Chondrocyte (in vitro differentiated cells): ENCODE measurements around the gene ACSS2. TPM values are rescaled to one million over a fixed set of nuclear protein-coding genes. Genes with fewer than 3 reads are reported as not detected.

Experiments
- DNase-seq: peaks from one replicate; pipeline ENCODE4 v3.0.0; 2021; ENCODE audit warnings: mixed read lengths, low spot score
- H3K27ac Mint-ChIP-seq: one replicate; pipeline ENCODE4 v1.8.0; 2021; ENCODE audit warnings: mild to moderate bottlenecking, moderate library complexity, mixed read lengths; ENCODE audit not compliant: unreplicated experiment
- H3K27me3 Mint-ChIP-seq: 2 replicates; pipeline ENCODE4 v1.8.0; 2021; ENCODE audit warnings: low read depth, mixed read lengths
- H3K36me3 Mint-ChIP-seq: 2 replicates; pipeline ENCODE4 v1.8.0; 2021; ENCODE audit warnings: low read depth, mixed read lengths
- H3K4me1 Mint-ChIP-seq: 2 replicates; pipeline ENCODE4 v1.8.0; 2021; ENCODE audit warnings: low read depth, mild to moderate bottlenecking, mixed read lengths
- H3K4me3 Mint-ChIP-seq: one replicate; pipeline ENCODE4 v1.8.0; 2021; ENCODE audit warnings: mild to moderate bottlenecking, moderate library complexity, mixed read lengths; ENCODE audit not compliant: unreplicated experiment
- H3K9me3 Mint-ChIP-seq: 2 replicates; pipeline ENCODE4 v1.8.0; 2021; ENCODE audit warnings: low read depth, mixed read lengths
- total RNA-seq: library from RNA; stranded (reverse); gene quantifications from 3 replicates; pipeline ENCODE4 v1.2.1, GENCODE V29; 2021
- TF ChIP-seq, protein P1 (sequence below): fragments of 200-600 bp; sonication (generic); IDR thresholded peaks from 2 replicates; pipeline ENCODE4 v1.5.0; 2021; ENCODE audit warnings: antibody characterized with exemption, mild to moderate bottlenecking, moderate library complexity

The ACSS2 gene
- total RNA-seq, 1 donor from 2014 or later, result 31.8 TPM

DNA sequence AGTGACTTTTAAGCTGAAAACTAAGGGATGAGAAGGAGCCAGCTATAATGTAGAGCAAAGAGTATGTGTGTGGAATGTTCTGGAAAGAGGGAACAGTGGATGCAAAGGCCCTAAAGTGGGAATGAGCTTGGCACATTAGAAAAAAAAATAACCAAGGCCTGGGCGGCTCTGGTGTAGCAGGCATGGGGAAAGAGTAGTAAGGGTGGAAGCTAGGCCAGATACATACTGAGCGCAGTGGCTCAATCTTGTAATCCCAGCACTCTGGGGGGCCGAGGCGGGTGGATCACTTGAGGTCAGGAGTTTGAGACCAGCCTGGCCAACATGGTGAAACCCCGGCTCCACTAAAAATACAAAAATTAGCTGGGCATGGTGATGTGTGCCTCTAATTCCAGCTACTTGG lies 12.2 kb upstream of the ACSS2 start:
- H3K9me3 Mint-ChIP-seq, result no peaks in the 10 kb centered on the region
- H3K36me3 Mint-ChIP-seq, result peaks cover 17% of the 10 kb centered on the region
- peak overlapping the region; percentile 3 for H3K27ac Mint-ChIP-seq
- H3K27me3 Mint-ChIP-seq, result no peaks in the 10 kb centered on the region
- no peak for DNase-seq
- TF ChIP-seq, protein P1, sequence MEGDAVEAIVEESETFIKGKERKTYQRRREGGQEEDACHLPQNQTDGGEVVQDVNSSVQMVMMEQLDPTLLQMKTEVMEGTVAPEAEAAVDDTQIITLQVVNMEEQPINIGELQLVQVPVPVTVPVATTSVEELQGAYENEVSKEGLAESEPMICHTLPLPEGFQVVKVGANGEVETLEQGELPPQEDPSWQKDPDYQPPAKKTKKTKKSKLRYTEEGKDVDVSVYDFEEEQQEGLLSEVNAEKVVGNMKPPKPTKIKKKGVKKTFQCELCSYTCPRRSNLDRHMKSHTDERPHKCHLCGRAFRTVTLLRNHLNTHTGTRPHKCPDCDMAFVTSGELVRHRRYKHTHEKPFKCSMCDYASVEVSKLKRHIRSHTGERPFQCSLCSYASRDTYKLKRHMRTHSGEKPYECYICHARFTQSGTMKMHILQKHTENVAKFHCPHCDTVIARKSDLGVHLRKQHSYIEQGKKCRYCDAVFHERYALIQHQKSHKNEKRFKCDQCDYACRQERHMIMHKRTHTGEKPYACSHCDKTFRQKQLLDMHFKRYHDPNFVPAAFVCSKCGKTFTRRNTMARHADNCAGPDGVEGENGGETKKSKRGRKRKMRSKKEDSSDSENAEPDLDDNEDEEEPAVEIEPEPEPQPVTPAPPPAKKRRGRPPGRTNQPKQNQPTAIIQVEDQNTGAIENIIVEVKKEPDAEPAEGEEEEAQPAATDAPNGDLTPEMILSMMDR, result no peak
- no peak overlapping the region for H3K4me3 Mint-ChIP-seq
- H3K4me1 Mint-ChIP-seq, result no peaks in the 10 kb centered on the region

DNA sequence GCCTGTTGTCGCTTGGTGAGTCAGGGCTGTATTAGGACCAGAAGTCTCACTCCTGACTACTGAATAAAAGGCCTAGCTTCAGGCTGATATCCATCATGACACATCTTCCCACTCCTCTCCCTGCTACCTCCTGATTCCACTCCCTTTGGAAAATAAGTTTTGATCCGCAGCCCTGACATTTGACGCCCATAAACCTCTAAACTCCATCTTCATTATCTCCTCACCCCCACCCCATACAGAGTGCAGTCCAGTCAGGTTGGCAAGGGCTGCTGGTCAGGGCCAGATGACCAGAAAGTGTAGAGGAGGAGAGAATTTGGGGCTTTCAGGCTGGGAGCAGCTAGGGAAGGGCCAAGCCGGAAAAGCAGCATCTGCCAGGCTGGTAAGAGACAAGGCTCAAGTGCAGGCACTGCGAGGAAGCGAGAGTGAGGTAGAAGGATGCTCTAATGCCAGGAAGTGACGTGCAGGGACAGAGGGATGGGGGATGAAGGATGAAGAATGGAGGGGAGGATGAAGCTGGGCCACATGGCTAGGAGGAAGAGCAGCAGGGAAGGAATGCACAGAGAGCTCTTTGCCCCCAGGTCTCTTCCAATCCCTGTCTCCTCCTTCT lies 5.0 kb upstream of the ACSS2 start:
- peaks cover 4% of the 10 kb centered on the region for H3K36me3 Mint-ChIP-seq
- DNase-seq, result no peak
- TF ChIP-seq, protein P1, result no peak
- H3K9me3 Mint-ChIP-seq, result no peaks in the 10 kb centered on the region
- H3K4me1 Mint-ChIP-seq, result peaks cover 32% of the 10 kb centered on the region
- no peaks in the 10 kb centered on the region for H3K27me3 Mint-ChIP-seq
- no peak overlapping the region for H3K27ac Mint-ChIP-seq
- H3K4me3 Mint-ChIP-seq, result peak overlapping the region; percentile 92

DNA sequence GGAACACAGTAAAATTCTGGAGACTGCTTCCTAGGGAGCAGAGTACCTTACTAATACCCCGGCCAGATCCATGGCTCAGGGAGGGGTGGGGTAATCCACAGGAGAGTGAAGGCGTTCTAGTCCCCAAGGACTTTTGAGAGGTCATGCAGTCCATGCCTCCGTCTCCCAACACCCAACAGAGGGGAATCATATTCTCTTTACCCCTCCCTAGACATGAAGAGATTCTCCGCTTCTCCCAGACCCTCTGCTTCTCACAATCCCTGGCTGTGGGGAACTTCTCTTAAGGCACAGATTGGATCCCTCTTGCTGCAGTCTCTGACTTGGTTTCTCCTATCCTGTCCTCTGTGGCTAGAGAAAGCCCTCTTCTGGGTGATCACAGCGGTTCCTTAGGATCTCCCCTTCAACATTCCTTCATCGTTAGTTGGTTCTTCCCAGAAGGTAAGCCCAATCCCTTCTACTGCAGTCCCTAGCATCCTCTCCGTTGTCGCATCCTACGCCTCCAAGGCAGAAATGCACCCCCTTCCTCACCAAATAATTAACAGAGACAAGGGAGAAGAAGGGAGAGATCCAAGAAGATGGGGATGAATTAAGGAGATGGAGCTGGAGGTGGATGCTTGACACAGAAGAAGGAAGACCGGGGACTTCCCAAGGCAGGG lies 4.3 kb upstream of the ACSS2 start:
- H3K36me3 Mint-ChIP-seq, result peaks cover 4% of the 10 kb centered on the region
- DNase-seq, result no peak
- peaks cover 36% of the 10 kb centered on the region for H3K4me1 Mint-ChIP-seq
- TF ChIP-seq, protein P1, result no peak
- no peaks in the 10 kb centered on the region for H3K9me3 Mint-ChIP-seq
- H3K27ac Mint-ChIP-seq, result peak overlapping the region; percentile 68
- peak overlapping the region; percentile 92 for H3K4me3 Mint-ChIP-seq
- H3K27me3 Mint-ChIP-seq, result no peaks in the 10 kb centered on the region

DNA sequence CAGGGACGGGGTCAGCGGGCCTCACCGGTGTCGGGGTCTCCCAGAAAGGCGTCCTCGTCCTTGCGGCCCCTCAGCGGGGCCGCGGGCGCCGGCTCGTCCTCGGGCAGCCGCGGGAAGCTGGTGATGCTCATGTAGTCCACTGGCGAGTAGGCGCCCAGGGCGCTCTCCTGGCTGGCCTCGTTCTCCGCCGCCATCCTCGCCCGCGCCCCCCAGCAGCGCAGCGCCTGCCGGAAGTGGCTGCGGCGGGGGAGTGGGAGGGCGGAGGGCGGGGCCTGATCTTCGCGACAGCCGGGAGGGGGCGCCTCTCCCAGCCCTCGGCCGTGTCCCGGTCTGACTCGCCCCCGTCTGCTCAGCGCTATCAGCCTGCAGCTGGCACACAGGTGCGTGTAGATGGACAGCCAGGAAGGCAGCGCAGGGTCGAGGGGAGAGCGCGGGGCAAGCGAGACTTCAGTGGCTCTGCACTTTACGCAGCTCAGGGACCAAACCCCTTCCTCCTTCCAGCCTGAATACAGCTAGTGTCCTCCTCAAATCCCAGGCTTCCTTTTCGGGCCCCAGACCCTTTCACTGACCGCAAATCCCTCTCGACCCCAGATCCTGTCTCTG lies 3.7 kb upstream of the ACSS2 start, which contains the start of gene GGT7:
TSS of gene GGT7 (minus strand) at position 235 of the 603 bp plus-strand sequence. CDS start at position 194, 41 bp downstream.
- H3K27me3 Mint-ChIP-seq, result no peaks in the 10 kb centered on the region
- peak; percentile 77 for DNase-seq
- H3K4me3 Mint-ChIP-seq, result peak within 1 kb of the TSS; percentile 92
- H3K36me3 Mint-ChIP-seq, result peaks cover 4% of the 10 kb centered on the region
- peaks cover 39% of the 10 kb centered on the region for H3K4me1 Mint-ChIP-seq
- TF ChIP-seq, protein P1, result peak; percentile 95
- peak within 1 kb of the TSS; percentile 68 for H3K27ac Mint-ChIP-seq
- no peaks in the 10 kb centered on the region for H3K9me3 Mint-ChIP-seq

DNA sequence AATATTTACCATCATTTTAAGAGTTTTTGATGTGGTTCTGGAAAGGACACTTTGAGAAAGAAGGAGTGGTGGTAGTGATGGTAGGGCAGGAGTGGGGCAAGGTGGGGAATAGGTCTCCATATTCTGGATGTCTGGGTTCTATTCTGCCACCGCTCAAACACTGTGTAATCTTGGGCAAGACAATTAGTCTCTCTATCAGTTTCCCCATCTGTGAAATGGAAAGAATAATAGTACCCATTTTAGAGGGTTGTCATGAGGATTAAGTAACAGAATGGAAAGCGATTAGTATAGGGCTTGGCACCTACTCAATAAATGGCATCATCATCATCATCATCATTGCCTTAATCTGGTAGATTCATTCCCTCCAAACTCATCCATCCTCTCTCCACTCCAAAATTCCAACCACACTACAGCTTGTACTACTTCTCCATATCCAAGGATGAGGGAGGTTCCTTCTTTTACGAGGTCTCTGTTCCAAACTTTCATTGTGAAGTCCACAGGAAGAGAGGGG lies 2.8 kb upstream of the ACSS2 start:
- Mint-ChIP-seq H3K27ac (peak overlapping the region; percentile 24), H3K36me3 (peaks cover 4% of the 10 kb centered on the region), H3K9me3 (no peaks in the 10 kb centered on the region), H3K27me3 (no peaks in the 10 kb centered on the region), H3K4me1 (peaks cover 42% of the 10 kb centered on the region), H3K4me3 (peak overlapping the region; percentile 92)
- no peak for DNase-seq
- TF ChIP-seq, protein P1, result no peak
